Cardiac fibroblast (primary cell): ENCODE measurements around the gene LYRM4.

Experiments used
- DNase-seq, 2 donors: peaks; one replicate each; pipeline versions ENCODE4 v3.0.0 to v3.0.0-alpha.2; 2010; ENCODE audit warnings: low read depth in 2 of 2
- H3K4me3 ChIP-seq, 2 donors: replicated peaks in 1 of 2; 1 replicate in 1 of 2; 2 replicates in 1 of 2; pipeline ENCODE4 v1.5.1; 2011; ENCODE audit warnings: low read depth in 2 of 2, low read length in 2 of 2, mild to moderate bottlenecking in 2 of 2, moderate library complexity in 1 of 2
- TF ChIP-seq, protein P1 (sequence below): IDR thresholded peaks from one replicate; pipeline ENCODE4 v1.5.1; 2011; ENCODE audit warnings: low read depth, mild to moderate bottlenecking, low read length, inconsistent platforms

Gene LYRM4

DNA sequence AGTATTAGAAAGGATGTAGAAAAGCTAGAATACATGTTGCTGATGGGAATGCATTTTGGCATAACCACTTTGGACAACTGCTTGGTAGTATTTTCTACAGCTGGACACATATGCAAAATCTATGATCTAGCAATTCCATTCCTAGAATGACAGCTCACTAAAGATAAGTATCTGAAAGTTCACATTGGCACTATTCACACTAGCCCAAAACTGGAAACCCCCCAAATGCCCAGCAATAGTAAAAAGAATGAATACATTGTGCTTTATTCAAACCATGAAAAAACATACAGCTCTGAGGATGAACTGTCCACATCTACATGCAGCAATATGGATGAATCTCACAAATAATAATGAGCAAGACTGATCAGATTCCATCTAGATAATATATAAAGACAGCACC lies 96.7 kb downstream of the LYRM4 start:
- no peak for DNase-seq
- H3K4me3 ChIP-seq, result no peak overlapping the region

DNA sequence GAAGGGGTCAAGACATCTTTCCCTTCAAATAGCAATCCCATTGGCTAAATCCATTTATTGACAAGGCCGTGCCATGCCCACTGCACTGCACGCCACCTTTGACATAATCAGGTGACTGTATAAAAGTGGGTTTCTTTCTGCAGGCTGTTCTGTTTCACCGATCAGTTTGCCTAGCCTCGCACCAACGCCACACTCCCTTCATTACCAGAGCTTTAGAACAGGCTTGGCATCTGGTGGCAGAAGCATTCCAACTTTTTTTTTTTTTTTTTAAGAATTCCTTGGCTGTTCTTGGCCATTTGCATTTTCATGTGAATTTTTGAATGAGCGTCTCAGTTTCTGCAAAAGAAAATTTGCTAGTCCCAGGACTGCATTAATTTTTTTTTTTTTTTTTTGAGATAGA lies 97.5 kb downstream of the LYRM4 start:
- TF ChIP-seq, protein P1, sequence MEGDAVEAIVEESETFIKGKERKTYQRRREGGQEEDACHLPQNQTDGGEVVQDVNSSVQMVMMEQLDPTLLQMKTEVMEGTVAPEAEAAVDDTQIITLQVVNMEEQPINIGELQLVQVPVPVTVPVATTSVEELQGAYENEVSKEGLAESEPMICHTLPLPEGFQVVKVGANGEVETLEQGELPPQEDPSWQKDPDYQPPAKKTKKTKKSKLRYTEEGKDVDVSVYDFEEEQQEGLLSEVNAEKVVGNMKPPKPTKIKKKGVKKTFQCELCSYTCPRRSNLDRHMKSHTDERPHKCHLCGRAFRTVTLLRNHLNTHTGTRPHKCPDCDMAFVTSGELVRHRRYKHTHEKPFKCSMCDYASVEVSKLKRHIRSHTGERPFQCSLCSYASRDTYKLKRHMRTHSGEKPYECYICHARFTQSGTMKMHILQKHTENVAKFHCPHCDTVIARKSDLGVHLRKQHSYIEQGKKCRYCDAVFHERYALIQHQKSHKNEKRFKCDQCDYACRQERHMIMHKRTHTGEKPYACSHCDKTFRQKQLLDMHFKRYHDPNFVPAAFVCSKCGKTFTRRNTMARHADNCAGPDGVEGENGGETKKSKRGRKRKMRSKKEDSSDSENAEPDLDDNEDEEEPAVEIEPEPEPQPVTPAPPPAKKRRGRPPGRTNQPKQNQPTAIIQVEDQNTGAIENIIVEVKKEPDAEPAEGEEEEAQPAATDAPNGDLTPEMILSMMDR, result no peak
- DNase-seq, result no peak
- H3K4me3 ChIP-seq, result no peak overlapping the region

More for the DNA sequence above, 96.7 kb downstream of the LYRM4 start:
- TF ChIP-seq, protein P1, result no peak

DNA sequence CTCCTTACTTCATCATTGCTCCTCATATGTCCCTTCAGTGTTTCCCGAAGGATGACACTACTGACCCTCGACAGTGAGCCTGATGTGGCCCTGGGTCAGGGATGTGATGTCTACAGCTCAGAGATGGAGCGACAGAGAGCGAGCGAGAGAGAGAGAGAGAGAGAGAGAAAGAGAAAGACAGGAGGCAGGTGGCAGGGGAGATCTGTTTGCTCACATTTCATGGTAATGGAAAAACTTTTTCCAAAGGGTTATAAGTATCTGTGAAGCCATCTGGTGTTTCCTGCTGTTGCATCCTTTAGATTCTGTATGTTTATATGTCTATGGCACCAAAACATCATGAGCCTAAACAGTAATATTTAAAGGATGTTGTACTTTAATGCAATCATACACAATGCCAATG lies 98.4 kb downstream of the LYRM4 start:
- DNase-seq, result no peak
- TF ChIP-seq, protein P1, result no peak
- no peak overlapping the region for H3K4me3 ChIP-seq

DNA sequence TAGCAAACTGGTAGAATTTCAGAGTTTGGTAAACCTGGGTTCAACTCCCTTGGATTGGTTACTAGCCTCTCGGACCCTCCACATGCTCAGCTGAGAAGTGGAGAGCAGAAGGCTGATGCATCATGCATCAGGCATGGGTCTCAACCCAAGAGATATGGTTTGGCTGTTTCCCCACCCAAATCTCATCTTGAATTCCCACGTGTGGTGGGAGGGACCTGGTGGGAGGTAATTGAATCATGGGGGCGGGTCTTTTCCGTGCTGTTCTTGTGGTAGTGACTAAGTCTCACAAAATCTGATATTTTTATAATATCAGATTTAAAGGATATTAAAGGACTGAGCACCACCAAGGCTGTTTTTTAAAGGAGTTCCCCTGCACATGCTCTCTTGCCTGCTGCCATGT lies 100.5 kb downstream of the LYRM4 start:
- H3K4me3 ChIP-seq, result no peak overlapping the region
- peak in 1 of 2 donors; percentile 23 for DNase-seq
- TF ChIP-seq, protein P1, result no peak

DNA sequence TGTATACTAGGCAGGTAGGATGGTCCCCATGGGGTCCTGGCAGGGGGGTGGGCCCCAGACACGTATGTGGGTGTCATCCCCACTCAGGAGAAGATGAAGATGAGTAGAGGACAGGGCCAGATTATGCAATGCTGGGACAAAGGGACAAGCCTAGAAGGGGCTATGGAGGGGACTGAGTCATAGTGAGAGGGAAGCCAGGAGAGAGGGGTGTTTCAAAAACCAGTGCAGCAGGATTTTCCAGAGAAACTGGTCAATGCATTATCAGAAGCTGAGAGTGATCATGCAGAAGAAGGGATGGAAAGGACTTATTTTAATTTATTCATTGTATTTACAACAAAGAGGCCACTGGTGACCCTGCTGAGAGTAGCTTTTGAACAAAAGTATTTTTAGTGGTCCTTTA lies 101.6 kb downstream of the LYRM4 start:
- TF ChIP-seq, protein P1, result no peak
- DNase-seq, result no peak
- H3K4me3 ChIP-seq, result no peak overlapping the region

DNA sequence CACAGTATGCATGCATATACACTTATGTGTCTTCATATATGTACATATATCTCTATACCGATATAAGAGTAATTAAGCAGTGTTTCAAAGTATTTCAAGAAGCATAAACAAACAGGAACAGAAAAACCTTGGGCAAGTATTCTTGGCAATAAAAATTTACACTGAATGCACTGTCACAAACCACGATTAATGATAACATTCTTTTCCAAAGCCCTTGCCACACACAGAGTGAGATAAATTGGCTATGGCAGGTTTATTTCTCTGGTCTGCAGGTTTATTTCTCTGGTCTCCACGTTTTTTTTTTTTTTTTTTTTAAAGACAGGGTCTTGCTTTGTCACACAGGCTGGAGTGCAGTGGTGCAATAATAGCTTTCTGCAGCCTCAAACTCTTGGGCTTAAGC lies 102.6 kb downstream of the LYRM4 start:
- TF ChIP-seq, protein P1, result no peak
- no peak for DNase-seq
- H3K4me3 ChIP-seq, result no peak overlapping the region

DNA sequence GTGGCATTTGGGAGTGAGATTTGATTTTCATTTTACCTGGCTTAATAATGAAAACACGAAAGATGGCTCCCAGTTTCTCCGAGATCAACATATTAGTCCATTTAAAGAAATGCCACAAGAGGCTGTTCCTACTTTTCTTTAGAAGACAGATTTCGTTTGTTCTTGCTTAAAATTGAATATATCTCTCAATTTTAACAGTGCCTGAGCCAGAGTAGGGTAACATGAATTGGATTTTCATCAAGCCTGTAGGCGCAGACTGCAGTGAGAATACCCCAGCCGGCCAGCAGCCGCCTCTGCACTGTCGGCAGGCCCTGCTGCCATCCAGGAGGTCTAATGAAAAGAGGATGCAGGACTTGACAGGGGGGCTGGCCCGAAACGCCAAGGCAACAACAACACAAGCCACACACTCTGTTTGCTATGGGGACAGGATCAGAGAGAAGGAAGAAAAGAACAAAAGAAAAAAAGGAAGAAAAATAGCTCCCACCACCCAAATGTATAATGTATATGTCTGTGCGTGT lies 103.1 kb downstream of the LYRM4 start:
- TF ChIP-seq, protein P1, result no peak
- no peak for DNase-seq
- no peak overlapping the region for H3K4me3 ChIP-seq
